Aorta (tissue), 5 donors: ENCODE results near the gene CASP4. TPM values are rescaled to one million over a fixed set of nuclear protein-coding genes. Genes with fewer than 3 reads are reported as not detected.
A peak's percentile ranks its signal among the peaks of the same experiment; 100 is the strongest.
"Not testable (repeated sequence)": the region's sequence is repeated elsewhere in the genome, so short reads cannot be mapped to it uniquely, and the experiment has no call there.

Experiments
- ATAC-seq: fragments of 200-7000 bp; cut with Tn5 transposase; one replicate; pipeline ENCODE4 v1.9.1; 2022; ENCODE audit warnings: moderate library complexity; ENCODE audit not compliant: low FRiP score
- DNase-seq, 2 donors: peaks; one replicate each; pipeline ENCODE4 v3.0.0-alpha.2; 2020
- H3K27ac ChIP-seq, 2 donors: one replicate each; pipeline ENCODE4 v1.5.1; 2013; ENCODE audit warnings: low read length in 2 of 2, mild to moderate bottlenecking in 2 of 2, moderate library complexity in 2 of 2, control low read depth in 1 of 2, inconsistent platforms in 1 of 2, low read depth in 1 of 2
- H3K27me3 ChIP-seq, 2 donors: one replicate each; pipeline ENCODE4 v1.6.1; 2013; ENCODE audit warnings: control low read depth in 1 of 2, low read length in 1 of 2, mild to moderate bottlenecking in 1 of 2, moderate library complexity in 1 of 2; ENCODE audit not compliant: insufficient read depth in 2 of 2, control insufficient read depth in 1 of 2
- H3K36me3 ChIP-seq, 2 donors: one replicate each; pipeline ENCODE4 v1.6.1; 2013; ENCODE audit warnings: control low read depth in 1 of 2, low read length in 1 of 2, mild to moderate bottlenecking in 1 of 2; ENCODE audit not compliant: insufficient read depth in 2 of 2, control insufficient read depth in 1 of 2
- H3K4me1 ChIP-seq, 2 donors: one replicate each; pipeline ENCODE4 v1.6.1; 2013; ENCODE audit warnings: low read length in 2 of 2, control low read depth in 1 of 2, mild to moderate bottlenecking in 1 of 2, moderate library complexity in 1 of 2; ENCODE audit not compliant: insufficient read depth in 2 of 2, control insufficient read depth in 1 of 2
- H3K4me3 ChIP-seq, 2 donors: one replicate each; pipeline ENCODE4 v1.5.1; 2013; ENCODE audit warnings: low read length in 2 of 2, control low read depth in 1 of 2, mild to moderate bottlenecking in 1 of 2
- H3K9me3 ChIP-seq: one replicate; pipeline ENCODE4 v1.6.1; 2013; ENCODE audit warnings: mild to moderate bottlenecking, low read length; ENCODE audit not compliant: control insufficient read depth
- WGBS, 2 donors: extraction: QIAGEN DNeasy Blood & Tissue Kit; methylation state at CpG; one replicate each; pipeline ENCODE4 v1.1.7; 2013; 5-methylcytosine and 5-hydroxymethylcytosine counted together
- intact Hi-C, 2 donors: fragments of 100-400 bp; cut with DNase I; formaldehyde crosslinking; loops; one replicate each; pipeline versions ENCODE4 v1.14.2 to v1.15.0; 2022
- polyA plus RNA-seq, 2 donors: library from polyadenylated mRNA; stranded (reverse); fragments of 200-250 nt; gene quantifications; one replicate each; pipeline ENCODE4 v1.2.3, GENCODE V29; 2013
- total RNA-seq, 2 donors: library from RNA; stranded (reverse); fragmentation: NEBNext Ultra II Directional; extraction: Animal tissue kit (Norgen Biotek cat#: 25700); gene quantifications; one replicate each; pipeline ENCODE4 v1.2.1, GENCODE V29; 2021
- donor health status: healthy with polysubstance abuse.
- donor health status: Bipolar disorder and iron deficiency.
- donor health status: DM: no; HTN: no; CAD: no.
- donor health status: DM: no; HTN: no; CAD: no.
- donor health status: DM: yes; HTN: yes; CAD: no.

CASP4 gene
- total and polyA plus RNA-seq, 4 donors = 33.6 to 103 (median 57.5) TPM

DNA sequence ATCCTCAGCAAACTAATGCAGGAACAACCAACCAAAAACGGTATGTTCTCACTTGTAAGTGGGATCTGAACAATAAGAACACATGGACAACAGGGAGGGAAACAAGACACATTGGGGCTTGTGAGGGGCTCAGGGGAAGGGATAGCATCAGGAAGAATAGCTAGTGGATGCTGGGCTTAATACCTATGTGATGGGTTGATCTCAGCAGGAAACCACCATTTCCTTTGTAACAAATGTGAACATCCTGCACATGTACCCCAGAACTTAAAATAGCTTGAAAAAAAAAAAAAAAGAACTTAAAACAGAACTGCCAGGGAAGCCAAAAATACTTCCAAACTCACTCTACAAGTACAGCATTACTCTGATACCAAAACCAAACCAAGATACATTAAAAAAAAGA, 33.8 kb downstream of the CASP4 start:
- no peak for ATAC-seq
- no peak overlapping the region for H3K4me3 ChIP-seq
- H3K36me3 ChIP-seq = no peaks in the 10 kb centered on the region
- no peak overlapping the region for H3K27ac ChIP-seq
- H3K9me3 ChIP-seq = no peaks in the 10 kb centered on the region
- 79 to 84% methylated on average over 1 of the region's 1 CpG for WGBS, 2 donors
- H3K27me3 ChIP-seq = no peaks in the 10 kb centered on the region
- DNase-seq = no peak
- H3K4me1 ChIP-seq = no peaks in the 10 kb centered on the region
- intact Hi-C loops = no loop called here

DNA sequence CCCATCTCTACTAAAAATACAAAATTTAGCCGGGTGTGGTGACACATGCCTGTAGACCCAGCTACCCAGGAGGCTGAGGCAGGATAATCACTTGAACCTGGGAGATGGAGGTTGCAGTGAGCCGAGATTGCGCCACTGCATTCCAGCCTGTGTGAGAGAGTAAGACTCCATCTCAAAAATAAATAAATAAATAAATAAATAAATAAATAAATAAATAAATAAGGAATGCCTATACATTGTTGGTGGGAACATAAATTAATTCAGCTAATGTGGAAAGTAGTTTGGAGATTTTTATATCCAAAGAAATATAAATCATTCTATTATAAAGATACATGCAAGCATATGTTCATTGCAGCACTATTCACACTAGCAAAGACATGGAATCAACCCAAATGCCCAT, 34.3 kb downstream of the CASP4 start:
- DNase-seq, H3K4me3 ChIP-seq, H3K9me3 ChIP-seq, H3K4me1 ChIP-seq, intact Hi-C loops, H3K27ac ChIP-seq, ATAC-seq, H3K36me3 ChIP-seq, H3K27me3 ChIP-seq: not testable (repeated sequence)
- 95 to 97% methylated on average over 3 of the region's 3 CpGs for WGBS, 2 donors

DNA sequence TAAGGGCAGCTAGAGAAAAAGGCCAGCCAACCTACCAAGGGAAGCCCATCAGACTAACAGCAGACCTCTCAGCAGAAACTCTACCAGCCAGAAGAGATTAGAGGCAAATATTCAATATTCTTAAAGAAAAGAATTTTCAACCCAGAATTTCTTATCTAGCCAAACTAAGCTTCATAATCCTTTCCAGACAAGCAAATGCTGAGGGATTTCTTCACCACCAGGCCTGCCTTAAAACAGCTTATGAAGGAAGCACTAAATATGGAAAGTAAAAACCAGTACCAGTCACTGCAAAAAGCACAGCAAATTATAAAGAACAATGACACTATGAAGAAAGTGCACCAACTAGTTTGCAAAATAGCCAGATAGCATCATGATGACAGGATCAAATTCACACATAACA, 39.6 kb downstream of the CASP4 start:
- Histone ChIP-seq H3K36me3 (no peaks in the 10 kb centered on the region), H3K27ac (no peak overlapping the region), H3K4me3 (no peak overlapping the region), H3K4me1 (no peaks in the 10 kb centered on the region), H3K9me3 (no peaks in the 10 kb centered on the region), H3K27me3 (no peaks in the 10 kb centered on the region)
- DNase-seq = no peak
- ATAC-seq = no peak
- intact Hi-C loops = no loop called here

DNA sequence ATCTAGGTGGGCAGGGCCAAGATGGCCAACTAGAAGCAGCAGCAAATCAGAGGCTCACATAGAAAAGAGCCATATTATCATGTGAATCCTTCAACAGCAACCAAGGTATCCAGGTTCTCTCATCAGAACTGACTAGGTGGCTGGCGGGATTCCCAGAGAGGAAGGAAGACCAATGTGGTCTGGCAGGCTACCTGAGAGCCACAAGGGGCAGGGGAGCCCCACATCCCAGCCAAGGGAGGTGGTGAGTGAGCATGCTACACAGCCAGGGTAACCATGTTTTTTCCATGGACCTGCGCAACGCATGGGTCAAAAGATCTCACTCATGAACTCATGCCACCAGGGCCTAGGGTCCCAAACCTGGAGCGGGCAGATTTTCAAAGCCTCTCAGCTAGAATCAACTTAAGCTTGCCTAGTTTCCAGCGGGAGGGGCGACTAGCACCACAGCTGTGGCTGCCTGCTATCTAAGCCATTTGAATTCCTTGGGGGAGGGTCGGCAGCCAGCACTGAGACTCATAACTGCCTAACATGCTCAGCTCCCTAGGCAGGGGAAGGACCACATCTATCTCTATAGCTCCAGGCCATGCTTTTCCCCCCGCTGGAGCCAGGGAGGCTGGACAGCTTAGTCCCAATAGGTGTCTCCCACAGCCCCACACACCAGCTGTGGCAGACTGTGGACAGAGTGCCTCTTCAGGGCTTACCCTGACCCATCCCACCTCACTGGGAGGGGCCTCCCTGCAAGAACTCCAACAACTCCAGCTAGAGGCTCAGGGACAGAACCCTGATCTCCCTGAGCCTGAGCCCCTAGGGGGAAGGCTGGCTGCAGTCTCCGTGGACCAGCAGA, 41.4 kb downstream of the CASP4 start:
- Histone ChIP-seq H3K27me3 (no peaks in the 10 kb centered on the region), H3K9me3 (no peaks in the 10 kb centered on the region), H3K4me3 (no peak overlapping the region), H3K27ac (no peak overlapping the region), H3K4me1 (no peaks in the 10 kb centered on the region), H3K36me3 (no peaks in the 10 kb centered on the region)
- DNase-seq (no peak), ATAC-seq (no peak)
- intact Hi-C loops = no loop called here
- 72 to 75% methylated on average over 9 of the region's 9 CpGs for WGBS, 2 donors

DNA sequence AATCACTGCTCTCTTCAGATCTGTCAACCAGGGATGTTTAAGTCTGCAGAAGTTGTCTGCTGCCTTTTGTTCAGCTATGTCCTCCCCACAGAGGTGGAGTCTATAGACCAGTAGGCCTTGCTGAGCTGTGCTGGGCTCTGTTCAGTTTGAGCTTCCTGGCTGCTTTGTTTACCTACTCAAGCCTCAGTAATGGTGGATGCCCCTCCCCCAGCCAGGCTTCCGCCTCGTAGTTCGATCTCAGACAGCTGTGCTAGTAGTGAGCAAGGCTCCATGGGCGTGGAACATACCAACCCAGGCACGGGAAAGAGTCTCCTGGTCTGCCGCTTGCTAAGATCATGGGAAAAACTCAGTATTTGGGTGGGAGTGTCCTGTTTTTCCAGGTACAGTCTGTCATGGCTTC, 42.5 kb downstream of the CASP4 start:
- no peaks in the 10 kb centered on the region for H3K36me3 ChIP-seq
- no peaks in the 10 kb centered on the region for H3K4me1 ChIP-seq
- DNase-seq = no peak
- 94 to 95% methylated on average over 6 of the region's 6 CpGs for WGBS, 2 donors
- no peak overlapping the region for H3K27ac ChIP-seq
- intact Hi-C loops = no loop called here
- no peak for ATAC-seq
- H3K9me3 ChIP-seq = no peaks in the 10 kb centered on the region
- H3K4me3 ChIP-seq = no peak overlapping the region
- no peaks in the 10 kb centered on the region for H3K27me3 ChIP-seq

DNA sequence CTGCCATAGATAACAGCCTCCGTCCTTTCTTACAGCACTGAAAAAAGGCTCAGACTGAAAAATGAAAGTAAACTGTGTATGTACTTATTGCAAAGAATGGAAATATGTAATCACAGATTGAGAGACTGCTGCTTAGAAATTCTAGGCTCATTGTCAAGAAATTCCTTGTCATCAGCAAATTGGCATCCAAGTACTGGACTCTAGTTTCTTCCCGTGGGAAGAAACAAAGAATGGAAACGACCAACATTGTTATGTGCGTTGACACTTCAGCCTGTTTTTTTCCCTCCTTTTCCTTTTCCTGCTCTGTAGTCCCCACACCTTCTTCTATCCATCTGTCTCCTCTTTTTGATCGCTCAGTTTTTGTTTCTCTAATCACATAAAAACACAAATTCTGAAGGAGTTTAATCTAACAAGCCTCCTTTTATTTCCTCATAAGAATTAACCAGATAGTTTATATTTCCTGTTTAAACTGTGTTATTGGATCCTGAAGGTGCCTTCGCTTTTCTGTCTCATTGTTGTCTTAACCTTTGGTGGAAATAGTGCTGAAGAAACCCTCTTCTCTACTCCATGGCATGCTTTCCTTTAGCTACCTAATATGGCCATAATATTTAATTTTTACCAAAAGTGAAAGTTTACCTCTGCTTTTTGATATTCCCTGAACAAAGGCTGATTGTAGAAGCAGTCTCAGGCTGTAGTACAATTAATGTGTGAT, 50.1 kb downstream of the CASP4 start:
- Histone ChIP-seq H3K27ac (peak overlapping the region in 1 of 2 donors; percentile 67), H3K4me3 (peak overlapping the region; percentile 81 to 97), H3K9me3 (no peaks in the 10 kb centered on the region), H3K36me3 (no peaks in the 10 kb centered on the region), H3K27me3 (no peaks in the 10 kb centered on the region), H3K4me1 (no peaks in the 10 kb centered on the region)
- intact Hi-C loops = no loop called here
- DNase-seq (no peak), ATAC-seq (peak; percentile 59)
- 1 to 3% methylated on average over 6 of the region's 6 CpGs for WGBS, 2 donors

DNA sequence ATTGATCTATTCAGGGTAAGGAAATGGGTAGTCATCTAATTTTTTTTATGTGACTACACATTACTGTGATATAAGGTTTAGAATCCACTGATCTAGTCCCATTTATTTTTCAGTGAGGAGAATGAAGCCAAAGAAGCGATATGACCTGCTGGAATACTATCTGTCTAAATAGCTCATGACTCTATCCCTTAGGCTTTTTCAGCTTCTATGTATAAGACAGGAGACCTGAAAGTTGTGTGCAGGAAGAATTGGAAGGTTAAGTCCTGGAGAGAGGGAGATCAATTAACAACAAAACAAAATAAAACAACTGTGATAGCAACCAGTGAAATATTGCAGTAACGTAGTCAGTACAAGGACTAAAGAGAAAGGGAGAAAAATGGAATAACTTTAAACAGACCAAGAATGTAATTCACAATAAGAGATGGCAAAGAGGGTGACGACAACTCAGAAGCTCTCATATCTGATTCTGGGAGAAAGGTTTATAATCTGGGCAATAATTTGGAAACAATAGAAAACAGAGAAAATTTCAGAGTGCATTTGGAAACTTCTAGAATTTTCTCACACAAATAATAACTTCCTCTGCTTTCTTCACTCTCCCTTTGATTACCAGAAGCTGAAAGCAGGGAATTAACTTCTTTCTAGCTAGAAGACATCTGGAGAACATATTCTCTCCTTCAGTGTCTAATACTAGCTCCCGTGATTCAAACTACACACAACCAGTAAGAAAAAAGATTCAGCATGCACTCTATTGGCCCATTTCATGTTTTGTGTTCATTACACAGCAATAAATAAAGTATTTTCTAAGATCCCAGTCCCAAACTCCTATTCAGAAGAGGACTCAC, 50.9 kb downstream of the CASP4 start:
- Histone ChIP-seq H3K4me3 (peak overlapping the region; percentile 81 to 97), H3K4me1 (no peaks in the 10 kb centered on the region), H3K27me3 (no peaks in the 10 kb centered on the region), H3K36me3 (no peaks in the 10 kb centered on the region), H3K27ac (peak overlapping the region in 1 of 2 donors; percentile 67), H3K9me3 (no peaks in the 10 kb centered on the region)
- ATAC-seq (peak; percentile 50), DNase-seq (no peak)
- intact Hi-C loops = no loop called here
- 2 to 4% methylated on average over 3 to 4 of the region's 4 CpGs for WGBS, 2 donors

DNA sequence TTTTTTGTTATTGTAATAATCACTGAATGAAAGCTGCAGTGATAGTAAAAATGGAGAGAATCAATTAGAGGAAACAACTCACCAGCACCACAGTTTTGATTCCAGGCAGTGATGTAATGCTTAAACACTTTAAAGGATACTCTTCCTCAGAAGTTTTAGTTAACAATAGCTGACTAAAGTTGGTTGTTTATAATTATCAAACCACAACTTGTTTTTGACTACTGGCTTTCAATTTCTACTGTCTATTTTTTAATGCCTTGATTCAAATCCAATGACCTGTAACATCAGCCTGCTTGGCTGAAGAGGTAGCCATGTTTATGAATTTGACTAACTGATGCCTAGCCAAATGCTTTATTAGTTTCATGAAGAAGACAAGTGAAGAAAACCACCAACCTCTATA, 51.9 kb downstream of the CASP4 start:
- intact Hi-C loops = no loop called here
- DNase-seq (no peak), ATAC-seq (no peak)
- Histone ChIP-seq H3K27me3 (no peaks in the 10 kb centered on the region), H3K27ac (no peak overlapping the region), H3K9me3 (no peaks in the 10 kb centered on the region), H3K4me1 (no peaks in the 10 kb centered on the region), H3K36me3 (no peaks in the 10 kb centered on the region), H3K4me3 (peak overlapping the region; percentile 4 to 97)
